HFF-Myc (cell line): ENCODE data around the gene NOP14.
A peak's percentile ranks its signal among the peaks of the same experiment; 100 is the strongest.

Experiments
- DNase-seq: peaks from one replicate; pipeline ENCODE4 v3.0.0-alpha.2; 2011; ENCODE audit warnings: low read depth; ENCODE audit errors: extremely low read depth
- H3K4me3 ChIP-seq: replicated peaks from 2 replicates; pipeline ENCODE4 v1.5.1; 2011; ENCODE audit warnings: low read depth, mild to moderate bottlenecking, control low read depth, low read length
- CTCF ChIP-seq: IDR thresholded peaks from 2 replicates; pipeline ENCODE4 v1.5.1; 2012; ENCODE audit warnings: mild to moderate bottlenecking, low read depth, low read length, control low read depth; ENCODE audit errors: missing control alignments

Gene NOP14

DNA sequence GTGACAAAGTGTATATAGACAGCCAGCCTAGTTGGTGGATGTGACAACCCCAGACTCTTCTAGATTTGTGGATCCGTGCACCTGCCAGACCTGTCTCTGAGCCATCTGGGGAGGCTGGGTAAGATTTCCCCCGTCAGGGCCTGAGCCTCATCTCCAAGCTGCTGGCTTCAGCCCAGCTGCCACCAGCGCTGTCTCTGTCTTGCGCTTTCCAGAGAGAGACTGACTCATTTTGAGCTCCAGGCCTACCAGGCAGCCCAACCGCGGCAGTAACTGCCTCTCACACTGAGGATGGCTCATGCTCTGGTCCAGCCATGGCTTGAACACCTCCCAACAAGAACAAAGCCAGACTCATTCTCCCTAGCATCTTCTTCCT lies 26.4 kb downstream of the NOP14 start:
- DNase-seq = no peak
- TF ChIP-seq CTCF = no peak

DNA sequence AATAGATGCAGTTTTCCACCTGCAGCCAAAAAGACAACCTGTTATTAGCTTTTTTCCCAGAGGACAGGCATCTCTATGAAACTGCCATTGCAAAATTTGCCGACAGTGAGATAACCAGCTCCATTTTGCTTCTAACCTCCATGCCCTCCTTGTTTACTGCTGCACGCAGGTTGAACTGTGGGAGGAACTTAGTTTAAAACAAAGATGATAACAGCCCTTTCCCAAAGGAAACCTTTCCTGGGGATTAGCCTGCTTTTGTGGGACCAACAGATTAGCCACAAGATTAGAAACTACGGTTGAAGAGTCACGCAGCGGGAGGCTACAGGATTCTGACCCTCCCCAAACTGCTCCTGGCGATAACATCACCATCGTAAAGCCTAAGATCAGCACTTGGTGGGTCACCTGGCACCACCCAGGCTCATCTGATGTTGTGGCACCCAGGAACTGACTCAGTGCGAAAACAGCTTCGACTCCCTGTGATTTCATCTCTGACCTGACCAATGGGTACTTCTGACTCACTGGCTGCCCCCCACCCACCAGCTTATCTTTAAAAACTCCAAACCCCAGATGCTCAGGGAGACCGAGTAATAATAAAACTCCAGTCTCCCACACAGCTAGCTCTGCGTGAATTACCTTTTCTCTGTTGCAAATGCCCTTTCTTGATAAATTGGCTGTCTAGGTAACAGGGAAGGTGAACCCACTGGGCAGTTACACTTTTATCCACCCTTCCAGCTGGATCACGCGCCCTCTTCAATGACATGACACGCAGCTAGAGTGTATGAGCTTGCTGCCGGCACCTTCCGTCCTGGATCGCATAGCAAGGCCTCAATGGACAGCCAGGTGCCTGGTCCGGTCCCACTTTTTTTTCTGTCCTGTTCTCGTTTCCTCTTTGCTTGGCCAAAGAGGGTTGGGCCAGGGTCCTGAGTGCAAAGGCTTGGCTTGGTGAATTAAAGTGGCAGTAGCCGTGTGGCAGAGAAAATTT lies 27.2 kb downstream of the NOP14 start:
- TF ChIP-seq CTCF = no peak
- no peak for DNase-seq
- H3K4me3 ChIP-seq = peak overlapping the region; percentile 73

More for the DNA sequence above, 26.4 kb downstream of the NOP14 start:
- H3K4me3 ChIP-seq = peak overlapping the region; percentile 73; the same call in 1 of the 2 replicates

DNA sequence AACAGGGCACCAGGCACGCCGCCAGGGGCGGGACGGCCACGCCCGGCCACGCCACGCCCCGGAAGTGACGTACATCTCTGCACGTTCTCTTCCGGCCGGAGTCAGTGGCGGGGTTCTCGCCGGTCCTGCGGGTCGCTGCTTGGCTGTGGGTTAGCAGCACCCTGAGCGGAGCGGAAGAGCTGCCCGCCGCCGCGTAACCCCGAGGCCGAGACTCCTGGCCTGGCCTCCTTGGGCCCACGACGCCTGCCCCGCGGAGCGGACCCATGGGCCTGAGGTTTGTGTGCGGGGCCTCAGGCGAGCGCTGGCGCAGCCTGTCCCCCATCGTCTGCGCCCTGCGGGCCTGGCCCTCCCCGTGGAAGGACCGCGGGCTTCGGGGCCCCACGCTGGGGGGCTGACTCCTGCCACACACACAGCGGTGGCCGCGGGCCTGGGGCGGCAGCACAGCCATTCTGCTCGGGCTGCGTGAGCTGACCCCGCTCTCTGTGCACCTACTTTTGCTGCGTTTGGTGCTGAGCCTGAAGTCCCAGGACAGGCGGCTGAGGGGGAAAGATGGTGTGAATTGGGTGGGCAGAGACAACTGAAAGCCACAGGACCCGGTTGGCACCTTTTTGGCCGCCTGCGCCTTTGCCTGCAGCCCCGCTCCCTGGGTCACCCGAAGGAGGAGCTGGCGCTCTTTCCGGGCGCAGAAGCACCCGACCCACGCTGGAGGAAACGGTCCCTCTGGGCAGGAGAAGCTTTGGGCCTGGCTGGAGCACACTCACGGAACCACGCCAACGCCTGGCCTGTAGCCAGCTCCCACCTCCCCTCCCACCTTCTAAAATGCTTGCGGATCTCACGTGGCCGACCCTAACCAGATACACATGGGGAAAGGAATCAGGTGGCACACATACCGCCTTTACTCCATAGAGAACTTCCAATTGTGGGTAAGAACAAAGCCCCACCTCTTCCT lies 28.1 kb downstream of the NOP14 start:
- H3K4me3 ChIP-seq = peak overlapping the region; percentile 73
- no peak for TF ChIP-seq CTCF
- DNase-seq = peak; percentile 69

DNA sequence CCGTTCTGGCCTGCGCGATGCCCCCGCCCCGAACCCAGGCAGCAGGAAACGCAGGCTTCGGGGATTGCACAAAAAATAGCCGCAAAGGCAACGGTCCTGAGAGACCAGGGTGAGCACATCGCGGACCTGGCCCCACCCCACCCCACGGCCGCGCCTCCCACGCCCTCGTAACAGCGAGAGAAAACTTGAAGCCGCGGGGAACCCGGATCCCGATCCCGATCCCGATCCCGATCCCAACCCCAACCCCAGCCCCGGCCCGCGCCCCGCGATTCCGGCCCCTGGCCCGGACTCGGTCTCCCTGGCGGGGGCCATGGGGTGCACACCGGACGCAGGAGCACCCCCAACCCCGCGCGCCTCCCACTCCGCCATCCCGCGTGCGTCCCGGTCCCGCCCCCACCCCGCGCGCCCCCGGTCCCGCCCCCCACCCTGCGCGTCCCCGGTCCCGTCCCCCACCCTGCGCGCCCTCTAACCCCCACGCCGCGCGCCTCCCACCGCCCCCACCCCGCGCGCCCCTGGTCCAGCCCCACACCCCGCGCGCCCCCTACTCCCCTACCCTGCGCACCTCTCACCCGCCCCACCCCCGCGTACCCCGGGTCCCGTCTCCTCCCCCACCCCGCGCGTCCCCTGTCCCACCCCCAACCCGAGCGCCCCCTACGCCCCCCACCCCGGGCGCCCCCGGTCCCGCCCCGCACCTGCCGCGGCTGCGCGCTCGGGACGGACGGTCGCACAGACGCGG lies 29.0 kb downstream of the NOP14 start:
- H3K4me3 ChIP-seq = peak overlapping the region; percentile 73
- no peak for DNase-seq
- TF ChIP-seq CTCF = no peak

- peak overlapping the region; percentile 71 for H3K4me3 ChIP-seq
- no peak for DNase-seq
- no peak for TF ChIP-seq CTCF
Measured at GRCh38 chr4:2933566-2934076, 29.6 kb downstream of the NOP14 start.

- DNase-seq = no peak
- no peak for TF ChIP-seq CTCF
- peak overlapping the region; percentile 71 for H3K4me3 ChIP-seq
Measured at GRCh38 chr4:2932951-2933565, 30.1 kb downstream of the NOP14 start.
